Liver (tissue), 9 donors: ENCODE data around the gene RER1. TPM values are rescaled to one million over a fixed set of nuclear protein-coding genes. Genes with fewer than 3 reads are reported as not detected.

Source experiments
- DNase-seq: peaks from one replicate; pipeline ENCODE4 v3.0.0-alpha.2; 2017; ENCODE audit warnings: low spot score
- H3K27ac ChIP-seq, 2 donors: one replicate each; pipeline ENCODE4 v1.7.0; 2013; ENCODE audit warnings: inconsistent platforms in 2 of 2, low read length in 2 of 2, control low read depth in 1 of 2, low read depth in 1 of 2, mild to moderate bottlenecking in 1 of 2
- H3K27me3 ChIP-seq, 4 donors: one replicate each; pipeline versions ENCODE4 v1.6.1 to v1.7.0; 2013; ENCODE audit warnings: low read length in 3 of 4, inconsistent platforms in 1 of 4, mild to moderate bottlenecking in 1 of 4, moderate library complexity in 1 of 4; ENCODE audit not compliant: control insufficient read depth in 4 of 4, insufficient read depth in 4 of 4
- H3K36me3 ChIP-seq, 4 donors: one replicate each; pipeline versions ENCODE4 v1.6.1 to v1.7.0; 2013; ENCODE audit warnings: low read length in 3 of 4, mild to moderate bottlenecking in 3 of 4, low read depth in 1 of 4, moderate library complexity in 1 of 4; ENCODE audit not compliant: control insufficient read depth in 4 of 4, insufficient read depth in 3 of 4
- H3K4me1 ChIP-seq, 4 donors: one replicate each; pipeline versions ENCODE4 v1.6.1 to v1.7.0; 2013; ENCODE audit warnings: low read length in 3 of 4, mild to moderate bottlenecking in 3 of 4, moderate library complexity in 1 of 4; ENCODE audit not compliant: control insufficient read depth in 4 of 4, insufficient read depth in 4 of 4
- H3K4me3 ChIP-seq, 3 donors: one replicate each; pipeline versions ENCODE4 v1.6.1 to v1.7.0; 2013; ENCODE audit warnings: low read length in 3 of 3, control low read depth in 1 of 3, low read depth in 1 of 3, mild to moderate bottlenecking in 1 of 3
- H3K9ac ChIP-seq, 2 donors: one replicate each; pipeline ENCODE4 v1.7.0; 2013; ENCODE audit warnings: low read length in 2 of 2, mild to moderate bottlenecking in 2 of 2, moderate library complexity in 2 of 2, control low read depth in 1 of 2, low read depth in 1 of 2
- H3K9me3 ChIP-seq, 4 donors: one replicate each; pipeline versions ENCODE4 v1.6.1 to v1.7.0; 2013; ENCODE audit warnings: low read length in 3 of 4; ENCODE audit not compliant: control insufficient read depth in 4 of 4
- ATF3 ChIP-seq: IDR thresholded peaks from 2 replicates; pipeline ENCODE4 v1.6.1; 2016; ENCODE audit warnings: antibody characterized with exemption
- CTCF ChIP-seq: fragments of 150-350 bp; IDR thresholded peaks from 2 replicates; pipeline ENCODE4 v1.5.1; 2017; ENCODE audit warnings: improper control_type of control experiment, low read depth, low read length; ENCODE audit not compliant: missing input control
- EGR1 ChIP-seq, 2 donors: IDR thresholded peaks; 2 replicates each; pipeline ENCODE4 v1.6.1; 2016 to 2018; ENCODE audit warnings: antibody characterized with exemption in 2 of 2, low read depth in 2 of 2
- FOXA1 ChIP-seq: IDR thresholded peaks from 2 replicates; pipeline ENCODE4 v1.6.1; 2016; ENCODE audit warnings: antibody characterized with exemption
- GABPA ChIP-seq, 2 donors: IDR thresholded peaks in 1 of 2; conservative IDR thresholded peaks in 1 of 2; 2 replicates each; pipeline ENCODE4 v1.6.1; 2016; ENCODE audit warnings: antibody characterized with exemption in 2 of 2, mild to moderate bottlenecking in 1 of 2, moderate library complexity in 1 of 2
- HNF4A ChIP-seq, 2 donors: conservative IDR thresholded peaks; 2 replicates each; pipeline ENCODE4 v1.6.1; 2016; ENCODE audit warnings: antibody characterized with exemption in 2 of 2, mild to moderate bottlenecking in 2 of 2
- HNF4G ChIP-seq: IDR thresholded peaks from 2 replicates; pipeline ENCODE4 v1.6.1; 2016; ENCODE audit warnings: antibody characterized with exemption
- JUND ChIP-seq, 2 donors: IDR thresholded peaks; 2 replicates each; pipeline ENCODE4 v1.6.1; 2016; ENCODE audit warnings: antibody characterized with exemption in 2 of 2
- REST ChIP-seq: IDR thresholded peaks from 2 replicates; pipeline ENCODE4 v1.6.1; 2016; ENCODE audit warnings: antibody characterized with exemption, mild to moderate bottlenecking
- SP1 ChIP-seq: IDR thresholded peaks from 2 replicates; pipeline ENCODE4 v1.6.1; 2018; ENCODE audit warnings: antibody characterized with exemption, mild to moderate bottlenecking
- TAF1 ChIP-seq: conservative IDR thresholded peaks from 2 replicates; pipeline ENCODE4 v1.6.1; 2016; ENCODE audit warnings: antibody characterized with exemption, mild to moderate bottlenecking
- YY1 ChIP-seq: IDR thresholded peaks from 2 replicates; pipeline ENCODE4 v1.6.1; 2016; ENCODE audit warnings: antibody characterized with exemption, mild to moderate bottlenecking
- WGBS: extraction: QIAGEN DNeasy Blood & Tissue Kit; methylation state at CpG from one replicate; pipeline ENCODE4 v1.1.7; 2013; 5-methylcytosine and 5-hydroxymethylcytosine counted together
- polyA plus RNA-seq, 2 donors: library from polyadenylated mRNA; stranded (reverse) in 1 of 2; unstranded in 1 of 2; fragments of 200-250 nt in 1 of 2; fragments of >200 nt in 1 of 2; fragmentation: Nextera tagmentation in 1 of 2; extraction: Ambion mirVana in 1 of 2; gene quantifications; one replicate each; pipeline versions ENCODE4 v1.2.1 to v1.2.3, GENCODE V29; 2013 to 2015
- total RNA-seq, 2 donors: library from RNA; depleted of rRNA; stranded (reverse); fragments of >200 nt; gene quantifications; one replicate each; pipeline ENCODE4 v1.2.3, GENCODE V29; 2014
- TF ChIP-seq, protein P1 (sequence below): IDR thresholded peaks from 2 replicates; pipeline ENCODE4 v1.6.1; 2016; ENCODE audit warnings: antibody characterized with exemption
- TF ChIP-seq, protein P2 (sequence below): IDR thresholded peaks from 2 replicates; pipeline ENCODE4 v1.6.1; 2016; ENCODE audit warnings: antibody characterized with exemption
- donor health status: healthy.
- donor health status: healthy.
- donor health status: healthy.
- donor health status: healthy.
- donor health status: healthy.

Gene RER1
- total and polyA plus RNA-seq, 4 donors, result 43.5 to 142 (median 89.7) TPM

- TF ChIP-seq REST, result no peak
- TF ChIP-seq, protein P1, sequence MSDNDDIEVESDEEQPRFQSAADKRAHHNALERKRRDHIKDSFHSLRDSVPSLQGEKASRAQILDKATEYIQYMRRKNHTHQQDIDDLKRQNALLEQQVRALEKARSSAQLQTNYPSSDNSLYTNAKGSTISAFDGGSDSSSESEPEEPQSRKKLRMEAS, result no peak
- no peak for TF ChIP-seq ATF3
- TF ChIP-seq TAF1, result no peak
Measured at GRCh38 chr1:2452201-2452931, 60.7 kb downstream of the RER1 start (continued).

- no peaks in the 10 kb centered on the region for H3K9me3 ChIP-seq
- no peak overlapping the region for H3K27ac ChIP-seq
- H3K9ac ChIP-seq, result no peak overlapping the region
- TF ChIP-seq SP1, result no peak
- TF ChIP-seq YY1, result no peak
- TF ChIP-seq REST, result no peak
- TF ChIP-seq HNF4A (conservative IDR thresholded peaks at IDR 0.05), result no peak
- TF ChIP-seq, protein P1, result no peak
- TF ChIP-seq TAF1, result no peak
- no peak for TF ChIP-seq HNF4G
- no peak for TF ChIP-seq FOXA1
- TF ChIP-seq, protein P2, sequence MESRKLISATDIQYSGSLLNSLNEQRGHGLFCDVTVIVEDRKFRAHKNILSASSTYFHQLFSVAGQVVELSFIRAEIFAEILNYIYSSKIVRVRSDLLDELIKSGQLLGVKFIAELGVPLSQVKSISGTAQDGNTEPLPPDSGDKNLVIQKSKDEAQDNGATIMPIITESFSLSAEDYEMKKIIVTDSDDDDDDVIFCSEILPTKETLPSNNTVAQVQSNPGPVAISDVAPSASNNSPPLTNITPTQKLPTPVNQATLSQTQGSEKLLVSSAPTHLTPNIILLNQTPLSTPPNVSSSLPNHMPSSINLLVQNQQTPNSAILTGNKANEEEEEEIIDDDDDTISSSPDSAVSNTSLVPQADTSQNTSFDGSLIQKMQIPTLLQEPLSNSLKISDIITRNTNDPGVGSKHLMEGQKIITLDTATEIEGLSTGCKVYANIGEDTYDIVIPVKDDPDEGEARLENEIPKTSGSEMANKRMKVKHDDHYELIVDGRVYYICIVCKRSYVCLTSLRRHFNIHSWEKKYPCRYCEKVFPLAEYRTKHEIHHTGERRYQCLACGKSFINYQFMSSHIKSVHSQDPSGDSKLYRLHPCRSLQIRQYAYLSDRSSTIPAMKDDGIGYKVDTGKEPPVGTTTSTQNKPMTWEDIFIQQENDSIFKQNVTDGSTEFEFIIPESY, result no peak
- no peak for TF ChIP-seq GABPA (IDR thresholded peaks at IDR 0.05 in 1 of 2, conservative IDR thresholded peaks at IDR 0.05 in 1 of 2)
- TF ChIP-seq JUND (IDR thresholded peaks at IDR 0.05), result no peak
- TF ChIP-seq EGR1 (IDR thresholded peaks at IDR 0.05; ENCODE audit: low read depth in 2 of 2), result no peak
- no peak for TF ChIP-seq CTCF
- DNase-seq, result no peak
- H3K27me3 ChIP-seq, result peaks cover 0 to 3% (median 0%) of the 10 kb centered on the region in 4 donors
- H3K4me1 ChIP-seq, result no peaks in the 10 kb centered on the region
- no peaks in the 10 kb centered on the region for H3K36me3 ChIP-seq
- WGBS, result 83% methylated on average over 19 of the region's 19 CpGs
- no peak overlapping the region for H3K4me3 ChIP-seq
Measured at GRCh38 chr1:2452932-2453315, 61.3 kb downstream of the RER1 start.
